DMS 273 (cell line): ENCODE data around the gene BRD4.

Source experiments
- DNase-seq: peaks from one replicate; lab custom pipeline; 2025; ENCODE audit not compliant: unreplicated experiment; lab: John Stamatoyannopoulos, UW

The BRD4 gene

DNA sequence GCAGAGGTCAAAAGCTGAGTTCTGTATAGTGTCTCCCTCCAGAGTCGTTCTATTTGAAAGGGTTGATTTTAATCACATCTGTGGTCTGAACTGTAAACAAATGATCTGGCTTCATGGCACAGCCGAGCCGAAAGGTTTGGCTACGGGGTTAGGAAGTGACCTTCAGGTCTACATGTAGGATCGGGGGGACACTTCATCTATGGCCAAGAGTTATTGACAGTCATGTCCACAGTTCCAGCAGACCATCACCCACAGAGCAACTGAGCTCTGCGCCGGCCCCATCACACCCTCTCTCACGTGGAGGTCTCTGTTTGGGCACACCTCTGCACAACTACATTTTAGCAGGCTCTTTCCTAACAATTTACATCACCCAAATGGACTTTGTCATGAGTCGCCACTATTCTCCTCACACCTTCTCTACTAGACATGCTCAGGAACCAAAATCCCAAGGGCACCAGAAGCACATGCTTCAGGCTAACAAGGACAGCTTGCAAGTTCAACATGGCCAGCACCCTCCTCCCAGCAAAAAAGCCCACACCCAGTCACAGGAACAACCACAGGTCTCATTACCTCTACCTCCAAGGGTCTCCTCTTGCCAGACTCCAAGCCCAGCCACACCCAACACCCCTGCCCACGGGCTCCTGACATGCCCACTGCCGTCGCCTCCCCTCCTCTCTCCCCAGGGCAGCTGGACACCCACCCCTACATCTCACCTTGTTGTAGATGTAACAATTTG lies 64.0 kb downstream of the BRD4 start:
- DNase-seq: no peak

- DNase-seq: no peak
Measured at GRCh38 chr19:15266683-15267082, 65.7 kb downstream of the BRD4 start.

DNA sequence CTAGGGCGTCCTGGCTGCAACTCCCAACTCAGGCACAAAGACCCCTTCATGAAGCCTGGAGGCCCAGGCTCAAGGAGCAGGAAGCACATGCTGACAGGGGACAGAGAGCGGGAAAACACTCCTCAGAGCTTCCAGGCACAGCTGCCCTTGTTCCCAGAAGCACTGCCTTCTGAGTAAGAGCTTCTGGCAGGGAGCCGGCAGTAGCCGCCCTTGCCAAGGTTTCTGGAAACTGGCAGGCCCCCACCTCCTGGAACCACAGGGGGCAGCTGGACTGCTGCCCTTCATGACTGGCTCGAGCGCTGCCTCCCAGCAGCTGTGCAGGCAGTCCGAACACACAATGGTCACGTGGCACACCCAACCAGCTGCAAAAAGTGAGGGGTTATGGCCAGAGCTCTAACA lies 66.5 kb downstream of the BRD4 start:
- peak; percentile 92 for DNase-seq

DNA sequence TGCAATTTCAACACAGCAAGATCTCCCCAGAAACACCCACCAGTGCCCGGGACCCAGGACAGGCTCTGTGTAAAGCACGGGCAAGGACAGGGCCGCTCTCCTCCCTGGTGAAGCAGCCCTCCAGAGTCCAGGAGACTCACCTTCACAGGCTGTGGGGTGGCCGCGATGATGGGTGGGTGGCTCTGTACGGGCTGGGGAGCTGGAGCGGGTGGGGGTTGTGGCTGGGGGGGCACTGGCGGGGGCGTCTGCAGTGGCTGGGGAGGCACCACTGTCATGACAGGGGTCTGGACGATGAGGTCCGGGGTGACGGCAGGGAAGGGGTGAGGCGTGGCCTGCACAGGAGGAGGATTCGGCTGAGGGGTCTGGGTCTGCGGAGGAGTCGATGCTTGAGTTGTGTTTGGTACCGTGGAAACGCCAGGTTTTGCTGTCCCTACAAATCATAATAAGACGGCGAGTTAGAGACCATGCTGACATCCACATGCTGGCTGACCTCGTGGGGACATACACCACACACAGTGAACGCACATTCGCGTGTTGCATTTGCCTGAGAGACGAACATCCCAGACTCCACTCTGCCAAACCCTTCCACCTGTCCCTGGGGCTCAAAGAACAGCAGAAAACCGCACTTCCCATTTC lies 67.0 kb downstream of the BRD4 start:
- no peak for DNase-seq

- DNase-seq: no peak
Measured at GRCh38 chr19:15264933-15265206, 67.5 kb downstream of the BRD4 start.

DNA sequence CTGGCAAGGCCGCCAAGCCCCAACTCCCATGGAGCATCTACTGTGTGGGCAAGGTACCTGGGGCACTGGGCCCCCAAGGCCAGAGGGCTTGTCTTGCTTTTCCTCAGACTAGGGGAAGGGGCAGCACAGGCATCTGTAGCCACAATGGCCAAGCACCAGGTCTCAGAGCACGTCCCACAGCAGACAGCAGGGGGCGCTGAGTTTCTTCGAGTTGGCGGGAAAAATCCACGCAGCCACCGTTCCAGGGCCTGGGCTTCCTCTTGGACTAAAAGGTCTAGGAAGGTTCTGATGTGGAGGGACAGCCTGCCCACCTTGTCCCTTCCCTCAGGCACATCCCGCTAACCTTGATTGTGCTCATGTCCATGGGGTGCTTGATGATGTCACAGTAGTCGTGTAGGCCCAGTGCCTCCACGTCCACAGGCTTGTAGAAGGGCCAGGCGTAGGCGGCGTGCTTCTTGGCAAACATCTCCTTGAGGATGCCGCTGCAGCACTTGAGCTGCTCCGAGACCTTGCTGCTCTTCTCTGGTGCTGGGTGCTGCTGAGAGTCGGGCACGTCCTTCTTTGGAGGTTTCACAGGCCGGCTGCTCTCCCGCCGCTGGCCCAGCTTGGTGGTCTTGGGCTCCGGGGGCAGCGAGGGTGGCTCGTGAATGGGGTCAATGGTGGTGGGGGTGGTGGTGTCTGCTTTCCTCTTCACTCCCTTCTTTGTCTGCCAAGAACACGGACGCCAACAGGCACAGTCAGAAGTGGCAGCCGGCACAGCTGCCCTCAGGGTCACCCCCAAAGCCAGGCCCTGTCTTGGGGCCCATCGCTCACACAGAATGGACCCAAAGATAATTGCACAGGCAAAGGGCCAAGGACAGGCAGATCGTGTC lies 68.0 kb downstream of the BRD4 start:
- peak; percentile 86 for DNase-seq

DNA sequence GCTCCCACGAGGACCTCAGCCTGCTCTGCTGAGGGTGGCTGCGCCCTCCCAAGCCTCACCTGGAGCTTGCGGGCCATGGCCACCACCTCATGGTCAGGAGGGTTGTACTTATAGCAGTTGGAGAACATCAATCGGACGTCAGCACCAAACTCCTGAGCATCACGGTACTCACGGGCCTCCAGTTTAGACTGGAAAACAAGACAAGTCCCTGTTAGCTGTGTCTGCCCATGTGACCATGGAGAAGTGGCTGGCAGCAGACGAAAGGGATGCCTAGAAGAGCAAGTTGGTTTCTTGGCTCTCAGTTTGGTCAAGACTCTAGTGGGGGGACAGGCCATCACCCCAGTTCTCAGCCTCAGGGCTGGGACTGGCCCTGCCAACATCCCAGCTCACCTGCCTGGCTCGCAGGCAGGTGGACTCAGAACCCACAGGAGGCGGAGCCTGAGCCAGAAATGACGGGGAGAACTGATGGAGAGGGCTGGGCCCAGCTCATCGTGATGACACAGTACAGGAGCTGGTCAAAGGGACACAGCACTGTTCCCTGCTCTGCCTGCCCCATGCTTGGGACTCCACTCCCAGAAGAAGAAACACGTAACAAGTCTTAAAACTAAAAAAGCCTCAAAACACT lies 68.9 kb downstream of the BRD4 start:
- DNase-seq: no peak

GRCh38 chr19:15262011-15262410 lies 70.3 kb downstream of the BRD4 start:
- DNase-seq: no peak

DNA sequence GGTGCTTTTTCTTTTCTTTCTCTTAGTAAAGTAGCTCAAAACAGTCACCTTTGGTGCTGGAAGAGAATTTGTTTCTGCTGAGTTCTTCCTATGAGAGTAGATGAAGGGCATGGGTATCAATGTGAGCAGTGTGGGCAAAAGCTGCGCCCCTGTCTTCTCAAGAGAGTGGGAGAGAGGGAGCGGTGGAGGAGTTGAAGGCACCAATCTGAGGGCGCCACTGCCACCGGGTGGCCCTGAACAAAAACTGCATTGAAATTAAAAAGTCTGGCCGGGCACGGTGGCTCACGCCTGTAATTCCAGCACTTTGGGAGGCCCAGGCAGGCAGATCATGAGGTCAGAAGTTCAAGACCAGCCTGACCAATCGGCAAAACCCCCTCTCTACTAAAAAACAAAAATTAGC lies 71.4 kb downstream of the BRD4 start:
- peak; percentile 44 for DNase-seq

GRCh38 chr19:15259907-15260306 lies 72.4 kb downstream of the BRD4 start:
- DNase-seq: no peak

DNA sequence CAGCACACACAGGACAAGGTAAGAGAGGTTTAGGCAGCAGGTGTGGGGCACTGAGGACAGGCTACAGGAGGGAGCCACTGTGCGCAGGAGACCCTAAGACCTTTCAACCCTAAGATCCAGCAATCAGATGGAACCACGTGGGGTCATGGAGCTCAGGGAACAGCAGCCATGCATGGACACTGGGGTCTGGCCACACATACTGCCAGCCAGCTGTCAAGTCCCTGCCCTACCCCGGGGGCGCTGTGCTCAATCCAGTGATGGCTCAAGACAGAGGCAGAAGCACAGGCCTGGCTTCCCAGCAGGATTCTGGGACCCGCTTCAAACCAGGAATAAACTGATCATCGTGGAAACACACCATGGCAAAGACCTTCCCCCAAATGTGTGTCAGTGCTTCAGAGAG lies 74.6 kb downstream of the BRD4 start:
- DNase-seq: no peak

- DNase-seq: no peak
Measured at GRCh38 chr19:15256708-15257331, 75.5 kb downstream of the BRD4 start.

DNA sequence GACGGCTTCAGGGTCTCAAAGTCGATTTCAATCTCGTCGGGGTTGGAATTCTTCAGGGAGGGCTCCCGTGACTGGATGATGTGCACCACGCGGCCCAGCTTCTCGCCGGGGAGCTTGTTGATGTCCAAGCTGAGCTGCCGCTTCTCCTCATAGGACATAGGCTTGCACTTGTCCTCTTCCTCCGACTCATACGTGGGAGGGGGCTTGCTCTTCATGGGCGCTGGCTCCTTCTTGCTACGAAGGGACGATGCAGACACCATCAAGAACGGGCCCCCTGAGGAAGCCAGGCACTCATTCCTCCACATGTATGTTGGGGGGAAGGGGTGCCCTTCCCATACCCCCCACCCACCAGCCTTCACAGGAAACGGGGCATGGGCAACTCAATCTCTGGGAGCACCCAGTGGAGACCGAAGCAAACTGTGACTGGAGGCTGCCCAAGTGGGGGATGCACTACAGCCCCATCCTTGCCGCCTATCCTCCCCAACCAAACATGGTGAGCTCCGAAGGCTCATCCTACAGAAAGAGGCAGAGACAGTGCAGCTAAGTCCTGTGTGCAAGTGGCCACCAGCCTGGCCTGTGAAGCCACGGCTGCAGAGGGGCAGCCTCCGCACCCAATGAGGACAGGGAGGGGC lies 76.9 kb downstream of the BRD4 start:
- no peak for DNase-seq

GRCh38 chr19:15254547-15254946 lies 77.8 kb downstream of the BRD4 start:
- DNase-seq: no peak

DNA sequence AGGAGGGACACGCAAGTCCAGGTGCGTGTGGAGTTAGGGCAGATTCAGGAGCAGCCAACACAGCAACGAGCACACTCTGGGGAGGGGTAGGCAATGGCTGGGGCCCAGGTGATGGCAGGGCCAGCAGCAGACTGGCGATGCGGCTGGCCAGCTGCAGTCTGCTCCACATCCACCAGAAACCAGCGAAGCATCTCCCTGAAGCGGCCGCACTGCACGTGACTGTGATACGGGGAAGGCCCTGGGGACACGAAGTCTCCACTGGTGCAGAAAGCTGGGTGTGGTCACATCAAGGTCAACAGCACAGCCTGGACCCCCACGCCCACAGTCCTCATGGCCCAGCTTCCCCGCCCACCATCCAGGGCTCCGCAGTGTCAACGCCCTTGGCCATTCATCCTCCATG lies 78.8 kb downstream of the BRD4 start:
- DNase-seq: no peak

DNA sequence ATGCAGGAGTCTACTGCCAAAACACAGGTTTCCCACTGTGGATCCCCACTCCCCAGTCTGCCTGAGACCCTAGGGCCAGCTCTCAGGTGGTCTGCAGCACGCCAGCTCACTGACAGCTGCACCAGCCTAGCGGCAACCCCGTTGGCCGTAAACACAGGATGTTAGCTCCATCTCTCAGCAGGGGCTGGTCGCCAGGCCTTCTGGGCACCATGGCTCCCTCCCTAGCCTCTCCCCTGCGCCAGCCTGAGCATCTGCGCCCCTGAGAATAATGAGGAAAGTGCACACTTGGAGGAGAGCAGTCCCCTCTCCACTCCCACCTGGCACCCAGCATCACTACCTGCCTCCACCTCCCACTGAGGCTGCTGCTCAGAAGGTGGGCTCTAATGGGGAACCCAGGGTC lies 79.3 kb downstream of the BRD4 start:
- peak; percentile 85 for DNase-seq

- DNase-seq: peak; percentile 70
Measured at GRCh38 chr19:15252398-15253018, 79.8 kb downstream of the BRD4 start.

DNA sequence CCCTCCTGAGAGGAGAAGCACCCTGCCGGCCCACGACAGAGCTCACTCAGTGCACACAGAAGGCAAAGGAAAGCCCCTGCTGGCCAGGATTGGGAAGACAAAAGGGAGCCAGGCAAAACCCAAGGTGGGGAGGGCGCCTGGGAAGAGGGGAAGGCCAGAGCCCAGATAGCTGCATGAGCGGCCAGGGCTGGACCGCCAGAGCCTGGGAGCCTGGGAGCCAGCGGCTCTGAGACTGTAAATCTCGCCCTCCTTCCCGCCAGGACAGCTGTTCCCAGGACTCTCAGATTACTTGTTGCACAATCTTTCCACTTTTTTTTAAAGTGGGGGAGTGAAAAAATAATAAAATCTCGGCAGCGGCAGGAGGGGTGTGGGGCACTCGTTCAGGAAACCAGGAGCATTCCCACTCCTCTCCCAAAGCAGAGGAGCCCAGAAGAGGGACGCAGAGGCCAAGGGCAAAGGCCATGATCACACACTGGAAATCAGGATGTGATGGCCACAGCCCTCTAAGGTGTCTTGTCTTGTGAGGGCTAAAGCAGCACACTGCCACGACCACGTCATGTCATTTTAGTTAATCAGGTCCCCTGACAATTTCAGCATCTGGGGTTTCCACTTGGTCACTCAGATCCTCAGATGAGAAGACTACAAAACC lies 80.5 kb downstream of the BRD4 start:
- peak; percentile 89 for DNase-seq

DNA sequence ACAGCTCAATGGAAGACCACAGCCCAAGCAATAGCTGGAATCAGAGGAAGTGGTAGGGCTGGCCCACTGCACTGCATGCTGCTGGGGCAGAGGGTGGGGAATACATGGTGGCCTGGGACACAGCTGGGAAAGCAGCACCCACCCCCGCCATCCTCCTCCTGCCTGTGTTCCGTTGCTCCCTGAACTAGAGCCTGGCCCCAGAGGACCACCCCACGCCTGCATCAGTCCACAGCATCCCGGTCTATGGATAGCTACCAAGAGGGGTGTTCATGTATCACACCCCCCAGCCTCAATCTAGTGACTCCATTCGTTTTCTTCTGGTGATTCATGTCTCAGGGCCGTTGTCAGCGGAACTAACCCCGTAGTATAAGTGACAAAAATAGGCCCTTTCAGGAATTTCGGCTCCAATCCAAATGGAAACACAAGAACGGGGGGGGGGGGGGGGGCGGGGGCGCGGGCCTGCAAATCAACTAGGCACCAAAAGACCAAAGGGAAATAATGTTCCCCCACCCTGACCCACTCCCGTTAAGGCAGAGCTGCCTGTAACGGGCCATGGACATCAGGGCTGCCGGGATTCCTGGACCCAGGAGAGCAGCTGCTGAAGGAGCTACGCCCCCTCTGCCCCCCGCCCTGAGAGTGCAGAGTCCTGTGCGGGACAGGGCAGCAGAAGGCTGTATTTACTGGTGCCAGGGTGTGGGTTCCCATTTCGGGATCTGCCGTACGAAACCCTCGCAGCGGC lies 81.2 kb downstream of the BRD4 start:
- no peak for DNase-seq
